ENCODE data around the gene COL8A2. TPM values are rescaled to one million over a fixed set of nuclear protein-coding genes. Genes with fewer than 3 reads are reported as not detected.

Gene COL8A2
- total RNA-seq, 1 experiment from 2014 or later, result 0.24 TPM

- Histone ChIP-seq H3K27ac (ENCODE audit: low read depth, low read length, poor library complexity, severe bottlenecking) (peak overlapping the region; percentile 93), H3K36me3 (ENCODE audit: insufficient read depth, low read length, poor library complexity, severe bottlenecking) (no peaks in the 10 kb centered on the region), H3K4me1 (ENCODE audit: insufficient read depth, low read length, poor library complexity, severe bottlenecking) (peaks cover 38% of the 10 kb centered on the region), H3K27me3 (replicated peaks; ENCODE audit: insufficient read depth, low read depth, low read length, poor library complexity) (no peaks in the 10 kb centered on the region), H3K4me3 (ENCODE audit: low read depth, low read length, poor library complexity, severe bottlenecking) (peak overlapping the region; percentile 45), H3K9me3 (ENCODE audit: low read depth, low read length, poor library complexity, severe bottlenecking) (no peaks in the 10 kb centered on the region)
- CTCF ChIA-PET, result interaction anchor here (0.7 kb wide), 1 partner anchor 26 kb away, joined by 3 read pairs; no protein-coding TSS in a partner anchor
- intact Hi-C loops (cut with micrococcal nuclease; ENCODE audit: unreplicated experiment), result no loop called here
- no peak for TF ChIP-seq EZH2 (IDR thresholded peaks at IDR 0.05; ENCODE audit: borderline replicate concordance, low read depth, low read length, poor library complexity, severe bottlenecking)
- no peak for TF ChIP-seq CTCF (conservative IDR thresholded peaks at IDR 0.05; ENCODE audit: low read depth, low read length)
- BruUV-seq (replicated peaks), result no TSS peak
- POLR2A ChIA-PET (ENCODE audit: low non-redundant PET), result interaction anchor here (0.6 to 1.0 kb wide), 3 partner anchors 10 to 67 kb away, joined by 3 to 4 read pairs (median 4); no protein-coding TSS in a partner anchor
- DNase-seq (ENCODE audit: low spot score), result no peak
Observed at GRCh38 chr1:36161641-36162531, 36.9 kb upstream of the COL8A2 start.

- TF ChIP-seq CTCF (conservative IDR thresholded peaks at IDR 0.05; ENCODE audit: low read depth, low read length) (peak; percentile 48), EZH2 (IDR thresholded peaks at IDR 0.05; ENCODE audit: borderline replicate concordance, low read depth, low read length, poor library complexity, severe bottlenecking) (no peak)
- Histone ChIP-seq H3K36me3 (ENCODE audit: insufficient read depth, low read length, poor library complexity, severe bottlenecking) (no peaks in the 10 kb centered on the region), H3K4me1 (ENCODE audit: insufficient read depth, low read length, poor library complexity, severe bottlenecking) (peaks cover 38% of the 10 kb centered on the region), H3K27ac (ENCODE audit: low read depth, low read length, poor library complexity, severe bottlenecking) (peak overlapping the region; percentile 93), H3K27me3 (replicated peaks; ENCODE audit: insufficient read depth, low read depth, low read length, poor library complexity) (no peaks in the 10 kb centered on the region), H3K9me3 (ENCODE audit: low read depth, low read length, poor library complexity, severe bottlenecking) (no peaks in the 10 kb centered on the region), H3K4me3 (ENCODE audit: low read depth, low read length, poor library complexity, severe bottlenecking) (peak overlapping the region; percentile 45)
- CTCF ChIA-PET, result interaction anchor here (0.7 to 1.4 kb wide), 3 partner anchors 11 to 27 kb away, joined by 3 to 4 read pairs (median 3); partner anchors contain the start of gene TRAPPC3
- intact Hi-C loops (cut with micrococcal nuclease; ENCODE audit: unreplicated experiment), result no loop called here
- POLR2A ChIA-PET (ENCODE audit: low non-redundant PET), result interaction anchor here (0.6 to 1.0 kb wide), 4 partner anchors 10 to 811 kb away, joined by 3 to 4 read pairs (median 4); no protein-coding TSS in a partner anchor
- no TSS peak for BruUV-seq (replicated peaks)
- DNase-seq (ENCODE audit: low spot score), result peak; percentile 85
Observed at GRCh38 chr1:36160949-36161485, 36.0 kb upstream of the COL8A2 start.

- H3K9me3 ChIP-seq (ENCODE audit: low read depth, low read length, poor library complexity, severe bottlenecking), result no peaks in the 10 kb centered on the region
- peak overlapping the region; percentile 45 for H3K4me3 ChIP-seq (ENCODE audit: low read depth, low read length, poor library complexity, severe bottlenecking)
- intact Hi-C loops (cut with micrococcal nuclease; ENCODE audit: unreplicated experiment), result no loop called here
- DNase-seq (ENCODE audit: low spot score), result no peak
- CTCF ChIA-PET, result interaction anchor here (0.7 to 1.4 kb wide), 2 partner anchors 11 to 26 kb away, joined by 3 to 4 read pairs; partner anchors contain the start of gene TRAPPC3
- no peaks in the 10 kb centered on the region for H3K27me3 ChIP-seq (replicated peaks; ENCODE audit: insufficient read depth, low read depth, low read length, poor library complexity)
- peak overlapping the region; percentile 93 for H3K27ac ChIP-seq (ENCODE audit: low read depth, low read length, poor library complexity, severe bottlenecking)
- TF ChIP-seq EZH2 (IDR thresholded peaks at IDR 0.05; ENCODE audit: borderline replicate concordance, low read depth, low read length, poor library complexity, severe bottlenecking) (no peak), CTCF (conservative IDR thresholded peaks at IDR 0.05; ENCODE audit: low read depth, low read length) (no peak)
- peaks cover 38% of the 10 kb centered on the region for H3K4me1 ChIP-seq (ENCODE audit: insufficient read depth, low read length, poor library complexity, severe bottlenecking)
- BruUV-seq (replicated peaks), result no TSS peak
- no peaks in the 10 kb centered on the region for H3K36me3 ChIP-seq (ENCODE audit: insufficient read depth, low read length, poor library complexity, severe bottlenecking)
- POLR2A ChIA-PET (ENCODE audit: low non-redundant PET), result interaction anchor here (0.6 to 0.7 kb wide), 2 partner anchors 27 to 237 kb away, joined by 3 to 4 read pairs; no protein-coding TSS in a partner anchor
Observed at GRCh38 chr1:36160388-36160948, 35.4 kb upstream of the COL8A2 start.

Data from A673 (cell line).